AG09309 (cell line): ENCODE measurements around the gene ATXN10.

Experiments used
- DNase-seq: peaks from one replicate; pipeline ENCODE4 v3.0.0-alpha.2; 2010; ENCODE audit warnings: low read depth
- H3K4me3 ChIP-seq: 2 replicates; pipeline ENCODE4 v1.5.1; 2011; ENCODE audit warnings: mild to moderate bottlenecking, low read depth, low read length, moderate library complexity; ENCODE audit not compliant: control insufficient read depth
- CTCF ChIP-seq: IDR thresholded peaks from 2 replicates; pipeline ENCODE4 v1.5.1; 2011; ENCODE audit warnings: mild to moderate bottlenecking, low read depth, low read length, inconsistent platforms; ENCODE audit not compliant: insufficient read depth, control insufficient read depth; ENCODE audit errors: missing control alignments

Gene ATXN10

GRCh38 chr22:45882881-45883810 is 211.5 kb downstream of the ATXN10 start:
- DNase-seq, result no peak
- no peak overlapping the region for H3K4me3 ChIP-seq
- no peak for TF ChIP-seq CTCF

DNA sequence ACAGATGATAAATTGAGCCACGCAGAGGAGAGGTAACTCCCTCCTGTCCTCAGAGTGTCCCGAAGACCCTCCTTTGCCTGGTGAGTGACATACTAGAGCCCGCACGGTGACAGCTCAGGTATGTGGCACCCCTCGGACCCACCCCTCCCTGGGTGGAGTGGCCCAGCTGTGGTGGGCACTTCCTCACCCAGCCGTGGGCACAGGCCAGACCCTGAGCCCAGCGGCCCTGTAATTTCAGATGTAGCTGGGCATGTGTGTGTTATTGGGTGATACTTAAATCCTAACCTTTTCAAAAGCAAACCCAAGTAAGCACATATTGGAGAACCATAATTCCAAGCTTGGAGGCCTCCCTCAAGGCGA is 212.2 kb downstream of the ATXN10 start:
- DNase-seq, result no peak
- TF ChIP-seq CTCF, result no peak
- H3K4me3 ChIP-seq, result no peak overlapping the region

DNA sequence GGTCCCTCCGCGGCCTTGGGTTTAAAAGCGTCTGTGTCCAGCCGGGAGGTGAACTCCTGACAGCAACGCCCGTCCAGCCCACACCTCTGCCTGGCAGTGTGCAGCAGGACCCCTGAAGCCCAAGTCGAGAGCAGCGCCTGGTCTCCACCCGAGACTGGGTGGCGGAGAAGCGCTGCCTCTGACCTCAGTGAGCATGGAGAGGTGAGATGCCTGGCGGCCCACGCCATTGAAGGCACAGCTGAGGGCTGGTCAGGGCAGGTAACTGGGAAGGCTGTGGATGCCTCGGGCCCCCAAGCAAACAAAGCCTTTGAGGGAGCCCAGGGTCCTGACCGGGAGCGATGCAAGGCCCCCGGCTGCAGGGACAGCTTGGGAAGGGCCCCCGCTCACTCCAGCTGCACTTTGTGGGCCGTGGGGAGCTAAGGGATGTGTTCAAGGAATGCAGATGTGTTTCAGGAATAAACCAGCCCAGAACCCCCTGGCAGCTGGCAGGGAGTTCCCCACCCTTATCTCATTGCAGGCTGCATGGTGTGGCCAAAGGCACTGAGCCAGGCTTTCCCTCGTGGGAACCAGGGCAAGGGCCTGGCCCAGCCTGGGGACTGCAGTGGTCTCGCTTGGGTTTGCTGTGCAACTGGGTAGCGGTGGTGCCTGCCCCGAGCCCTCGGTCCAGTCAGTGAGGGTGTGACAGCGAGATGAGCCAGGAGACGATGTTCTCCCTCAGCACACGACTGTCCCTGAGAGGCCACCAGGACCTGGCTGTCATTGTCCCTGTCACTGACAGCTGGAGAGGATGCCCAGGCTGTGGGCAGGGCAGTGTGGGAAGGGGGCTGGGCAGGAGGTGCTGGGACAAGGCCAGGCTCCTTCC is 212.8 kb downstream of the ATXN10 start:
- TF ChIP-seq CTCF, result no peak

DNA sequence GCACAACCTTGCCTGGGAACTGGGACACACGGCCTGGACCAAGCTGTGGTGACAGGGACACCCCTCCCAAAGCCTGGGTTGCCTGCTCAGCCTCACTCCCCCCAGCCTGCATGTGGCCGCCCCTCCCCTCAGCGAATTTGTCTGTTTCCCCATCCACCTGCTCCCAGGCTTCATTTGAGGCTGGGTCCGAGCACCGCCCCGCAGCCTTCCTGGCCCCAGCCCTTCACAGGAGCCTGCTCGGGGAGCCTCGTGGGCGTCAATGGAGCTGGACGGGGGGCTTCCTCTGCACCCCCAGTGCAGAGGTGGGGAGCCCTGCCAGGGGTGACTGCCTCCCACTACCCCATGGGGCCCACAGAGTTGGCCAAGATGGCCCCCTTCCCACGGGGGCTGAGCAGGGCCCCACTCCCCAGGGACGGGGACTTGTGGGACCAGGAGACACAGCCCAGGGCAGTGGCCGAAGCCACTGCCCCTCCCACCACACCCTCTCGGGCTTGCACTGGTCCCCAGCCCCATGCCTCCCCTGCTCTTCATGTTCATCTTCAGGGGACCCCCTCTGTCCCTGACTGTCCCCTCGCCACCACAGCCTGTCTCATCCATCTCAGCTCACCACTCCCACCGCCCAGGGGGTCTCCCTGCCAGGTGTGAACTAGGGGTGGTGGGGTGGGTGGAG is 213.7 kb downstream of the ATXN10 start:
- no peak overlapping the region for H3K4me3 ChIP-seq
- no peak for TF ChIP-seq CTCF
- DNase-seq, result no peak

More for the DNA sequence above, 212.8 kb downstream of the ATXN10 start:
- no peak for DNase-seq
- no peak overlapping the region for H3K4me3 ChIP-seq

DNA sequence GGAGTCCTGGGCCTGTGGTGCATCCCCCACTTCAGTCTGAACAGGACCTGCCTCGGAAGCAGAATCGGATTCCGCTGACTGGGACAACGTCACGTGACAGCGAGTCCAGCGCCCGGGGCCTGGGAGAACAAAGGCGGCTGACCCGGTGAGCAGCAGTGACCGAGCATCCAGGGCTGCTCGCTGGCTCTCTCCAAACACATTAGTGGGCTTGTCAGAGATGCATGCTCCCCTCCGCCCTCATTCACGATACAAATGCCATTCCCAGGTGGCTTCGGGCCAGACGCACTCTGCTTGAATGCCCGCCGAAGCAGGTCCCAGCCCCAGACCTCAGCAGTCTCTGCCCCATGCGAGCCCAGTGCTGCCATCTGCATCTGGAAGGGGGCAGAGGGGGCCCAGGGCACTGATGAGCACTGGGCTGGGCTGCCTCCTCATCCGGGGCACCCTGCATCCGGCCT is 214.3 kb downstream of the ATXN10 start:
- no peak for TF ChIP-seq CTCF
- H3K4me3 ChIP-seq, result no peak overlapping the region
- no peak for DNase-seq

- H3K4me3 ChIP-seq, result no peak overlapping the region
- TF ChIP-seq CTCF, result no peak
- no peak for DNase-seq
Observed at GRCh38 chr22:45886540-45886939, 214.9 kb downstream of the ATXN10 start.
